ENCODE results near the gene ARHGAP15.

GRCh38 chr2:143728498-143728897 lies 599.3 kb downstream of the ARHGAP15 start:
- TF ChIP-seq CTCF (IDR thresholded peaks at IDR 0.05) = no peak
- TF ChIP-seq POLR2A (IDR thresholded peaks at IDR 0.05) = no peak
- no peak for TF ChIP-seq EP300 (IDR thresholded peaks at IDR 0.05)
- TF ChIP-seq POLR2AphosphoS5 (IDR thresholded peaks at IDR 0.05) = no peak

All from gastroesophageal sphincter (tissue), 3 donors.